ENCODE measurements around the gene KCNG2. TPM values are rescaled to one million over a fixed set of nuclear protein-coding genes. Genes with fewer than 3 reads are reported as not detected.

KCNG2 gene
- total and polyA plus RNA-seq, 2 of the 8 experiments (the other 6 are each of a cell fraction or from before 2014, with no cell fraction given) = 0.19 to 0.74 TPM

DNA sequence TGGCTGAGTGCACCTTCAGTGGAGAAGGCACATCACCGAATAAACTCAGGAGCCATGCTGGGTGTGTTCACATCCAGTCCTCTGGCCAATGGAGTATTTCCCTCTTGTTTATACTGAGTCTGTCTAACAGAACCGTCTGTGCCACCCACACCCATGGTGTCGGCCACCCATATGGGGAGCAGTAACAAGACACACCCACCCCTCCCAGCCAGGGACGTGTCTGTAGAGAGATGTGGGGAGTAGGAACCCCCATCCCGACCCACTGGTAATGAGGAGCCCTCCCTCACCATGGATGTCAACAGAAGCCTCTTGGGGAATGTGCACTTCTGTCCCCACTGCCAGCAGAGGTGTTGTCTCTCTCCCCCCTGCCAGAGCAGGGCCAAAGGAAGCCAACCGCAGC, 37.1 kb downstream of the KCNG2 start:
- Histone ChIP-seq H3K4ac (replicated peaks; ENCODE audit: insufficient read length, low read depth, low read length) (no peak overlapping the region), H4K91ac (replicated peaks; ENCODE audit: insufficient read length, low read length) (no peak overlapping the region), H3K27ac (ENCODE audit: low read depth, low read length) (no peak overlapping the region), H2BK5ac (ENCODE audit: low read depth, low read length) (no peak overlapping the region), H3K79me2 (ENCODE audit: control insufficient read depth in 1 of 2, insufficient read depth in 2 of 2, low read length in 2 of 2) (no peaks in the 10 kb centered on the region), H4K8ac (ENCODE audit: extremely low read depth, insufficient read depth, low read length) (no peak overlapping the region), H3K14ac (ENCODE audit: insufficient read length) (no peak overlapping the region), H3K23ac (ENCODE audit: insufficient read length) (no peak overlapping the region), H4K20me1 (replicated peaks in 1 of 2; ENCODE audit: control insufficient read depth in 1 of 2, insufficient read depth in 2 of 2, low read length in 2 of 2) (no peaks in the 10 kb centered on the region), H3K4me2 (ENCODE audit: insufficient read depth in 1 of 2, low read depth in 2 of 2, low read length in 2 of 2) (no peak overlapping the region), H3K27me3 (replicated peaks in 1 of 4; ENCODE audit: control insufficient read depth in 3 of 4, extremely low read depth in 1 of 4, insufficient read depth in 3 of 4, low read length in 3 of 4) (no peaks in the 10 kb centered on the region; a peak in 1 of 7 replicates), H3K23me2 (ENCODE audit: low read depth, low read length) (no peaks in the 10 kb centered on the region; the same call in 1 of the 2 replicates), H3K18ac (ENCODE audit: extremely low read depth, low read length) (no peak overlapping the region), H3K4me1 (replicated peaks in 1 of 4; ENCODE audit: control insufficient read depth in 3 of 4, insufficient read depth in 4 of 4, low read length in 3 of 4) (no peaks in the 10 kb centered on the region; a peak in 1 of 7 replicates), H3K56ac (replicated peaks; ENCODE audit: insufficient read length, low read depth, low read length) (no peak overlapping the region), H2BK12ac (ENCODE audit: low read depth, low read length) (no peak overlapping the region), H2BK120ac (replicated peaks; ENCODE audit: low read depth, low read length) (no peak overlapping the region), H4K5ac (ENCODE audit: insufficient read length, low read depth, low read length) (no peak overlapping the region), H3K36me3 (ENCODE audit: control insufficient read depth in 2 of 4, insufficient read depth in 4 of 4, low read length in 3 of 4) (no peaks in the 10 kb centered on the region), H3K9me3 (ENCODE audit: insufficient read depth in 2 of 2, low read depth in 1 of 2, low read length in 1 of 2) (0 out of 4 replicates have a peak, but pooled peaks cover 0 to 3% of the 10 kb centered on the region in 2 experiments), H2AK5ac (ENCODE audit: low read depth, low read length) (no peak overlapping the region), H3K9ac (replicated peaks in 1 of 4; ENCODE audit: extremely low read depth in 1 of 4, low read depth in 3 of 4, low read length in 3 of 4) (no peak overlapping the region), H2BK15ac (ENCODE audit: low read length) (no peak overlapping the region), H2AFZ (ENCODE audit: low read length) (no peak overlapping the region), H3K79me1 (ENCODE audit: low read depth, low read length) (no peaks in the 10 kb centered on the region), H2BK20ac (ENCODE audit: low read length) (no peak overlapping the region), H3K4me3 (ENCODE audit: extremely low read depth in 1 of 4, insufficient read depth in 2 of 4, low read depth in 3 of 4, low read length in 4 of 4) (no peak overlapping the region)
- no peak for DNase-seq (ENCODE audit: low read depth in 1 of 2, low spot score in 2 of 2)
- CTCF ChIA-PET (ENCODE audit: partially characterized antibody) = no interaction called here
- no peak for FAIRE-seq
- 75% methylated on average over 6 of the region's 6 CpGs; no CpG with 5 or more reads in 1 of the 2 experiments for WGBS, 2 experiments (ENCODE audit: extremely low coverage in 1 of 2, insufficient coverage in 1 of 2, insufficient read length in 1 of 2, insufficient replicate concordance in 2 of 2, low coverage in 1 of 2, low lambda C conversion rate in 2 of 2, missing lambda C conversion rate in 1 of 2)
- POLR2A ChIA-PET (ENCODE audit: partially characterized antibody) = no interaction called here
- no peak for TF ChIP-seq CHD1 (IDR thresholded peaks at IDR 0.05; ENCODE audit: low read depth, low read length)
- TF ChIP-seq, protein P1, sequence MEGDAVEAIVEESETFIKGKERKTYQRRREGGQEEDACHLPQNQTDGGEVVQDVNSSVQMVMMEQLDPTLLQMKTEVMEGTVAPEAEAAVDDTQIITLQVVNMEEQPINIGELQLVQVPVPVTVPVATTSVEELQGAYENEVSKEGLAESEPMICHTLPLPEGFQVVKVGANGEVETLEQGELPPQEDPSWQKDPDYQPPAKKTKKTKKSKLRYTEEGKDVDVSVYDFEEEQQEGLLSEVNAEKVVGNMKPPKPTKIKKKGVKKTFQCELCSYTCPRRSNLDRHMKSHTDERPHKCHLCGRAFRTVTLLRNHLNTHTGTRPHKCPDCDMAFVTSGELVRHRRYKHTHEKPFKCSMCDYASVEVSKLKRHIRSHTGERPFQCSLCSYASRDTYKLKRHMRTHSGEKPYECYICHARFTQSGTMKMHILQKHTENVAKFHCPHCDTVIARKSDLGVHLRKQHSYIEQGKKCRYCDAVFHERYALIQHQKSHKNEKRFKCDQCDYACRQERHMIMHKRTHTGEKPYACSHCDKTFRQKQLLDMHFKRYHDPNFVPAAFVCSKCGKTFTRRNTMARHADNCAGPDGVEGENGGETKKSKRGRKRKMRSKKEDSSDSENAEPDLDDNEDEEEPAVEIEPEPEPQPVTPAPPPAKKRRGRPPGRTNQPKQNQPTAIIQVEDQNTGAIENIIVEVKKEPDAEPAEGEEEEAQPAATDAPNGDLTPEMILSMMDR (IDR thresholded peaks at IDR 0.05; ENCODE audit: control extremely low read depth in 1 of 3, insufficient read depth in 1 of 3, low read depth in 1 of 3, low read length in 3 of 3) = no peak
- TF ChIP-seq BACH1 (IDR thresholded peaks at IDR 0.05; ENCODE audit: low read length) = no peak
- no peak for TF ChIP-seq HDAC6 (IDR thresholded peaks at IDR 0.05; ENCODE audit: low read depth, low read length)
- TF ChIP-seq GABPA (IDR thresholded peaks at IDR 0.05; ENCODE audit: borderline replicate concordance, insufficient read depth, low read length) = no peak
- TF ChIP-seq EZH2 (IDR thresholded peaks at IDR 0.05; ENCODE audit: low read depth, low read length, severe bottlenecking) = no peak
- TF ChIP-seq RBBP5 (IDR thresholded peaks at IDR 0.05; ENCODE audit: borderline replicate concordance, low read depth, low read length) = no peak
- no peak for TF ChIP-seq TBP (IDR thresholded peaks at IDR 0.05; ENCODE audit: low read depth, low read length)
- TF ChIP-seq TAF7 (optimal IDR thresholded peaks at IDR 0.05; ENCODE audit: borderline replicate concordance, low read depth, low read length) = no peak
- no peak for TF ChIP-seq PHF8 (conservative IDR thresholded peaks at IDR 0.05; ENCODE audit: low read depth, low read length)
- TF ChIP-seq, protein P2, sequence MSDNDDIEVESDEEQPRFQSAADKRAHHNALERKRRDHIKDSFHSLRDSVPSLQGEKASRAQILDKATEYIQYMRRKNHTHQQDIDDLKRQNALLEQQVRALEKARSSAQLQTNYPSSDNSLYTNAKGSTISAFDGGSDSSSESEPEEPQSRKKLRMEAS (IDR thresholded peaks at IDR 0.05) = no peak
- no peak for TF ChIP-seq SUZ12 (IDR thresholded peaks at IDR 0.05; ENCODE audit: low read length)

All from H1 (cell line).